Loucy (cell line): Measurements from ENCODE around the gene TBC1D22A.

ENCODE experiments used
- CTCF ChIP-seq: fragments of 200-600 bp; sonication (generic); conservative IDR thresholded peaks from 2 replicates; pipeline ENCODE4 v1.5.1; 2014; ENCODE audit warnings: mild to moderate bottlenecking, antibody characterized with exemption, low read length
- EZH2phosphoT487 ChIP-seq: fragments of 200-600 bp; IDR thresholded peaks from 2 replicates; pipeline ENCODE4 v1.6.1; 2018; ENCODE audit warnings: antibody characterized with exemption, mild to moderate bottlenecking, moderate library complexity, borderline replicate concordance

GRCh38 chr22:46761539-46762237, 762 bp upstream of the TBC1D22A start:
- no peak for TF ChIP-seq CTCF
- no peak for TF ChIP-seq EZH2phosphoT487
